Activated CD4-positive, alpha-beta T cell treated with anti-CD3 and anti-CD28 coated beads for 1 hour (primary cell): Measurements from ENCODE around the gene SSBP3.
"Not testable (repeated sequence)": the region's sequence is repeated elsewhere in the genome, so short reads cannot be mapped to it uniquely, and the experiment has no call there.

Experiments
- DNase-seq: peaks from one replicate; pipeline ENCODE4 v3.0.0-alpha.2; 2020

SSBP3 gene

GRCh38 chr1:54347261-54347954 lies 58.8 kb downstream of the SSBP3 start:
- DNase-seq, result no peak

- DNase-seq, result not testable (repeated sequence)
Observed at GRCh38 chr1:54345548-54345947, 60.6 kb downstream of the SSBP3 start.

GRCh38 chr1:54345116-54345515 lies 61.1 kb downstream of the SSBP3 start:
- no peak for DNase-seq

DNA sequence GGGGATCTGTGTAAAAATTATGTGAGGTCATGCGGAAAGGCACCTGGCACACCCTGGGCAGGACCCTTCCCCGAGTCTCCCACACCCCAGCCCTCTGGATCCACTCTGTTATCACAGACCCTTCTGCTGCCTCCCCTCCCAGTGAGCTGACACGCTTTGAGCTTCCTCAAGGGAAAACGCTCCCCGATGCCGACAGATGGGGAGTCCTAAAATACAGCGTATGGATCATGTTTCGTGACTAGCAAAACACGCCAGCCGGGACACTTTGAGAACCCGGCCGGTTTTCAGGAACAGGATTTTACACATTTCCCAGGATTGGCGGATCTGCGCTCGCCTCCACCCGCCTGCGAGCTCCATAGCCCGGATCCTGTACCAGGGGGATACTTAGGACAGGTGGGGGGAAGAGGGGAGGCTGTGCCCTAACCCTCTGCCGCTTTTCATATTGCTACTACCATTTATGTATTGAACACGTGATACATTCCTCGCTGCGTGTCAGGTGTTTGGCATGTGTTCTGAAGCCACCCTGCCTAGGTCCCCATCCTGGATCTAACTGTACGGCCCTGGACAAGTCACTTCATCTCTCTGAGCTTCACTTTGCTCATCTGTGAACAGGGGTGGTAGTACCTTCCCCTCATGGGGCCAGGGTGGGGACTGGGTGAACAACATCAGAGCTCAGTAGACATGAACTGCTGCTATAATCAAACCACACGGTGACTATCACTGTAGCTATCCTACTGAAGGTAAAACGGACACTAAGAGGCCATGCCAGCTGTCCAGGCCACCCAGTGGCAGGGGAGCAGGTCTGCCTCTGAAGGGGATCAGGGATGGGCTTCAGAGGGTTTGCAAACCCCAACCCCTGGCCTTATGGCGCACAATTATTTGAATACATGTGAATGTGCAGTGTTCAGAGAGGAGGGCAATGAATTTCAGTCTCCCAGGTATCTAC lies 63.2 kb downstream of the SSBP3 start:
- no peak for DNase-seq

DNA sequence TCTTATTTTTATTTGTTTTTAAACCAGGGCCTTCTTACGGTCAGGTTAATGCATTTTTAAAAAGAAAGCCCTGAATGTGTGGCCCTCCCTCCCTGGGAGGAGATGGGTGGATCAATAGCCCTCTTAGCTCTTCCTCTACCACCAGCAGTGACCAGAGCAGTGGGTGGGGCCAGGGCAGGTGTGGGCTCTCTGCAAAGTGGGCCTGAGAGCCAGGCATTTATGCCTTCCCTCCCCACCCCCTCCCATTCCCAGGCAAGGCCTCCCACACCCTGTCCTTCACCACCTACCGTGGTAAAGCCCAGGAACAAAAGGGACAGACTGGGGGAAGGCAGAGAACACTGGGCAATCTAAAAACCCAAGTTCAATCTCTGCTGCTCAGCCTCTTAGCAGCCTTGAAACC lies 63.9 kb downstream of the SSBP3 start:
- no peak for DNase-seq

DNA sequence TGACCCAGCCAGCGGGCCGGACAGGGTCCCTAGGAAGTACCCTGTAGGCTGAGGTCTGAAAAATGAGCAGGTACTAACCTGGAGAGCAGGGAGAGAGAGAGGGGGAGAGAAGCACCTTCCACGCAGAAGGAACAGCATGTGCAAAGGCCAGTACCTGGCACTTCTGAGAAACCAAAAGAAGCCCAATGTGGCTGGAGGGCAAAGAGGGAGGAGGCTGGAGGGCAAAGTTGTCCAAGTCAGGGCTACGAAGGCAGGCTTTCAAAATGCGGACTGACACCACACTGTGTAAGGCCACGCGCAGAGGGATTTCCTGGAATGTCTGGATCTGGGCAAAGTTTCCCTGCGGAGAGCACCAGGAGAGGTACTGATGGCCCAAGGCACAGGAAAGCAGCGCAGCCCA lies 64.4 kb downstream of the SSBP3 start:
- DNase-seq, result no peak

- no peak for DNase-seq
Observed at GRCh38 chr1:54340878-54341277, 65.3 kb downstream of the SSBP3 start.

DNA sequence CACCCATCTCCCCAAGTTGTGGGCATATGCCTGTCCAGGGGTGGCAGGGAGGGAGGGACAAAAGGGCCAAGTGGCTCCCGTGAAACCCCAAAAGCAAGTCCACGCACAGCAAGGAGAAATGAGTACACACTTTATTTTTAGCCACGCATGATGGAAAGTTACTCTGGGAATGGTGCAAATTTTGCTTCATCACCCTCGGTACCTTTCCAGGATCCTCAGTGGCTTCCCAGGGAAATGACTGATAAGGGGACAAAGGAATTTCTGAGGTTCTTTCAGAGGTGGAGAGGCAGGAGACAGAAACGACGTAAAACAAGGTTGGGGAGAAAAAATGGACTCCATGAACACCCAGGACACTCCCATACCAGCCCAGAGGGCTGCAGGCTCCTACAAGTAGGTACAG lies 65.8 kb downstream of the SSBP3 start:
- DNase-seq, result no peak

DNA sequence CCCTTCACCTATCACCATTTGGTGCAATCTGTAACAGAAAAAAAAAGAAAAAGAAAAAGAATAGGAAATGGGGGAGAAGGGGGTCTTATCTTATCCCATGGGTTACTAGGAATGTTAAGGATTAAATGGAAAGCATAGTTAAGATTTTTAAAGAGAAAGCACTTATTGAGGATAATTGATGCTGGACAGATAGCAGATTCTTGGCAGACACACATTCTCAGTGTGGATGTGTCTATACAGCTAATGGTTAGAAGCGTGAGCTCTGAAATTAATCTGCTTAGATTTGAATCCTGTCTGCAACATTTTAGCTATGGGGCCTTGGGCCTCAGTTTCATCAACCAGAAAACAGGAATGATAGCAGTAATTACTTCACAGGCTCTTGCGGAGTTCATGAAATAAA lies 67.1 kb downstream of the SSBP3 start:
- DNase-seq, result no peak

DNA sequence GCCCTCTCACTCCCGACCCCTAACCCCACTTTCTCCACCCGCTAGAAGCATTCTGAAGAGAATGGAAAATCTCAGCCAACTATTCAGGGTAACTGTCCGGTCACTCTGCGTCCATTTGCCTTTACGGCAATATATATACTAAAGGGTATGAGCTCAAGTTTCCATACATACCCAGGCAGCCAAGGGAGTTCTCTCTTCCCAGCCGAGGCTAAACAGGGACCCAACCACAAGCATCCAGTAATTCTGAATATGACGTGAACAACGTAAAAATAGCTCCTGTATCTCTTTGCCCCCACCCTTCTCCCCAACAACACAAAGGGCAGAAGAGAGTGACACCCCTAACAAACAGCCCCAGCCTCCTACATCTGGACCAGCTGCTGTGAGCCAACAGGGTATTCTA lies 67.7 kb downstream of the SSBP3 start:
- DNase-seq, result no peak

DNA sequence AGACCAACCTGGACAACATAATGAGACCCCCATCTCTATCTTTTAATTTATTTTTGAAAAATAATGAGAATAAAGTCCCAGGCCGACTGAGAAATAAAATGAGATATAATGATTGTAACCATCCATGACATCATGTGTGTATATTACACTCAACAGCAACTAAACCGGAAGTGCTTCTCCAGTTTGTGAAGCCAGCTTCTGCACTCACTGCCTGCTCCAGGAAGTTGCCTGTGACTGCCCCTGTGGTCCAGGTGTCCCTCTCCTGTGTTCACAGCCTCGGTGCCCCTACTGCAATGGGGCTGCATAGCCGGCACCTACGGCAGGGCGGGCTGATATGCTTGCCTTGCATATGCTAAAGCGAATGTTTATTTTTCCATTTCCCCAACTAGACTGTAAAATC lies 68.3 kb downstream of the SSBP3 start:
- no peak for DNase-seq

DNA sequence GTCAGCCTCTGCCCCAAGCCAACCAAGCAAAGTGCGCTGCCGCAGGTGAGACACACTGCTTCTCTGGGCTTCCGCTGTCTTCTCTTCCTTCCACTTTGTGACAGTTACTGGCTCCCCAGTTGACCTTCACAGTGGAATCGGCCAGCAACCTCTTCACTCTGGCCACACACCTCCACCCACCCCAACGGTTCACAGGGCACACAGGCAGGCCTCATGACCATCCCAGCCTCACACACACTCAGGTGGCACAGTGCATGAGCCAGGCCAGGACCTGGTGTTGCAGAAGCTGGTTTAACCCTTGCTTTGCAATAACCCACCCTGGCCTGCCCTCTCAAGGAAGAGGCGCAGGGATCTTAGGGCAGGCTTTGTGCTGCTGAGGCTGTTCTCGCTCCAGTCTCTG lies 69.2 kb downstream of the SSBP3 start:
- DNase-seq, result no peak

DNA sequence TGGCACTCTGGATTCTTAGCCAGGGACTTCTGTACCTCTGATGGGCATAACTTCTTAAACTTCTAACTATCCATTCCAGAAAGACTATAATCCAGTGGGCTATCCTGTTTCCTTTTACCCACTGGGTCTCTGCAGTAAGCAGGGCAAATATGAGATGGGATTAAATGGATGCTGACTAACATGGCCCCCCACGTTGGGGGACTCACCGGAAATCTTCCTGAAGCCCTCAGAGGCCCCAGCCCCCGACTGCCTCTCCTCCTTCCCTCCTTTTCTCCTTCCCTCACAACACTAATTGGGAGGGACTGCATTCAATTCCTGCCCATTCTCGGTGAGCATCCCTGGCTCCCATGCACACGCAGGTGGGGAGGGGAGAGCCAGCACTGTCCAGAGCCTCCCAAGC lies 70.1 kb downstream of the SSBP3 start:
- no peak for DNase-seq

- no peak for DNase-seq
Observed at GRCh38 chr1:54335755-54336108, 70.5 kb downstream of the SSBP3 start.

DNA sequence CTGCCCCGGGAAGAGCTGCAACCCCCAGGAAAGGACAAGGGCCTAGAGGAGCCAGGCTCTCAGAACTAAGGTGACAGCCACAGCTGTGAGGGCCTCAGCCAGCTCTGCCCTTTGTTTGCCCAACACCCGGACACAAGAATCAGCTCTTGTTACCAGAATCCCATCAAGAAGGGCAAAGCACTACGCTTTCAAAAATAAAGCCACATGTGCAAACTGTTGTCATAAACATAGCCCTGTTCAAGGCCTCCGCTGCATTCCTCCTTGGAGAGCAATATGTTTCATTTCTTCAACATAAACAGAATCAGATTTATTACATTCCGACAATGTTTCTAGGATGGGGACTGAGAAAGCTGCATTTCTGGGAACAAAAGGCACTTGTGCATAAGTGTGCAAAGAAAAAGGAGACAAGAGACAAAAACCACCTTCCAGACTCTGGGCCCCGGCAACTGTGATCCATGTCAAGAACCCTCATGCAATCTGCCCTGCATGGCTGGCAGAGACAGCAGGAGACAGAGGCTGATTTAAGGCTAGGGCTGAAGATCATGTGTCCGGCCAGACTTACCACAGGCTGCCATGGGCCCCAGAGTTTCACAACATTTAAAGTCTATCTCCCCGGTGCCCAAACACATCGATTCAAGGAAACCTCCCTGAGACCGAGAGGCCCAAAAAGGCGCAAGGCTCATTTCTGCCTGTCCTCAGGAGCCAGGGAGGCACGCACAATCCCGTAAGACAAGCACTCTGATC lies 71.0 kb downstream of the SSBP3 start:
- no peak for DNase-seq

GRCh38 chr1:54332781-54333585 lies 73.2 kb downstream of the SSBP3 start:
- DNase-seq, result no peak

DNA sequence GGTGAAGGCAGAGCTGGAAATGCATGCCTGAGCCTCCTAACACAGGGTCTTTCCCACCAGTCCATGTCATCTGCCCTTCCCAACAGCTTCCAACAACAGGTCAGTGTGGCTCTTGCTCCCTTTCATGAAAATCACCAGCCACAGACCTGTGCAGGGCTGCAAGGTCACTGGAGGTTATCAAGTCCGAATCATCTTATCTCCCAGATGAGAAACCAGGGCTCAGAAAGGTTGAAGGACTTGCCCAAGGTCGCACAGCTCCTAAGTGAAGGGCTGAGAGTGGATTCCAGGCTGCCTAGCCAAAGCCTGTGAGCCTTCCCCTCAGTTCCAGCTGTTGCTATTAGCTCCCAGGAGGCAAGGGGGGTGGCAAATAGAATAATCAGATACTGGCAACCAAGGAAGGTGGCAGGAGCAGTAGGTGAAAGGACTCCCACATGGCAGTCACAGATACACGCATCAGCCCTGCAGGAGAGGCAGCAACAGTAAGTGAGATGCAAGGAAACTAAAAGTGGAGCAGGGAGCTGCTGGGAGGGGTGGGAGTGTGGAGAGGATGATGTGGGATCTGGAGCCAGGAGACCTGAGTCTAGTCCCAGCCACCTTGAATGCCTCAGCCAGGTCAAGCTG lies 74.2 kb downstream of the SSBP3 start:
- no peak for DNase-seq

DNA sequence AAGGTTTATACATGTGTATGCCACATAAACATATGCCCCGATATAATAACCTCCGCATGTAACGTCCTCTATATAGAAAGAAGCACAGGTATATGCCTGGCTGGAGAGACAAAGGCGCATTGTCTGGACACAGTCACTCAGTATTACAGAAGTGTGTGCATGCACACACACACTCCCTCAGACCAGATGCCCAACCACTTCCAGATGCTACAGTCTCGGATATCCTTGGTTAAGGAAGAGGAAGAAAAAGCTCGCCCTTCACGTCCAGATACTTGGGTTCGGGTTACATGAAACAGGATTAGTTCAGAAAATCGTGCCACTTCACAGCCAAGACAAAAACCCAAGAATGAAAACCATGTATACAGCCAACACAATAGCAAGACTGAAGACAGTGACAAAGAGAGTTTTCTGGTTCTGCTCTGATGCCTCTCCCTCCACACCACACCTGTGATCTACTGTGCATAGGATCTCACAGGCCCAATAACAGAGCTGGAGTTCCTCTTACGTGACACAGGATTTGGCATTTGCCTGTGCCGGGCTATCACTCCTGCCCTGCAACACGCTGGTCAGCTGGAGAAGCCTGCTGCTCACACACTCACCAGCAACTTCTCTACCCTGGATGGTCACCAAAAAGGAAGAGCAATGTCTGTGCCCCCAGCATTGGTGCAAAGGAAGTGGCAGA lies 75.0 kb downstream of the SSBP3 start:
- DNase-seq, result no peak

GRCh38 chr1:54329312-54330003 lies 76.7 kb downstream of the SSBP3 start:
- DNase-seq, result no peak

- no peak for DNase-seq
Observed at GRCh38 chr1:54328066-54328636, 78.0 kb downstream of the SSBP3 start.
